Fibroblast of lung (primary cell): ENCODE measurements around the gene CACYBP. TPM values are rescaled to one million over a fixed set of nuclear protein-coding genes. Genes with fewer than 3 reads are reported as not detected.

Experiments used
- DNase-seq, 2 donors: peaks; one replicate each; pipeline versions ENCODE4 v3.0.0 to v3.0.0-alpha.2; 2010; ENCODE audit warnings: low read depth in 2 of 2
- H2AFZ ChIP-seq: 2 replicates; pipeline ENCODE4 v1.5.1; 2012; ENCODE audit warnings: low read length, control low read depth, inconsistent platforms
- H3K27ac ChIP-seq: 2 replicates; pipeline ENCODE4 v1.5.1; 2011; ENCODE audit warnings: low read length, control low read depth; ENCODE audit not compliant: insufficient read depth
- H3K27me3 ChIP-seq: 2 replicates; pipeline ENCODE4 v1.5.1; 2011; ENCODE audit warnings: mild to moderate bottlenecking, low read length; ENCODE audit not compliant: control insufficient read depth, insufficient read depth
- H3K36me3 ChIP-seq: 2 replicates; pipeline ENCODE4 v1.5.1; 2011; ENCODE audit warnings: low read length; ENCODE audit not compliant: control insufficient read depth, insufficient read depth
- H3K4me1 ChIP-seq: 2 replicates; pipeline ENCODE4 v1.5.1; 2011; ENCODE audit warnings: low read length; ENCODE audit not compliant: control insufficient read depth, insufficient read depth; ENCODE audit errors: extremely low read depth
- H3K4me2 ChIP-seq: 2 replicates; pipeline ENCODE4 v1.5.1; 2011; ENCODE audit warnings: low read length, control low read depth; ENCODE audit not compliant: insufficient read depth; ENCODE audit errors: extremely low read depth
- H3K4me3 ChIP-seq, 4 experiments: fragments of 200-600 bp in 1 of 4; sonication (generic) in 1 of 4; replicated peaks in 1 of 4; 2 replicates each; pipeline ENCODE4 v1.5.1; 2011 to 2016; ENCODE audit warnings: low read length in 4 of 4, low read depth in 3 of 4, mild to moderate bottlenecking in 3 of 4, control low read depth in 2 of 4, inconsistent platforms in 1 of 4, mixed read lengths in 1 of 4; ENCODE audit not compliant: insufficient read depth in 1 of 4; ENCODE audit errors: control extremely low read depth in 1 of 4
- H3K79me2 ChIP-seq: 2 replicates; pipeline ENCODE4 v1.5.1; 2012; ENCODE audit warnings: mild to moderate bottlenecking, low read length, inconsistent platforms; ENCODE audit not compliant: control insufficient read depth, insufficient read depth
- H3K9ac ChIP-seq: 2 replicates; pipeline ENCODE4 v1.5.1; 2011; ENCODE audit warnings: mild to moderate bottlenecking, low read length, control low read depth; ENCODE audit not compliant: insufficient read depth
- H3K9me3 ChIP-seq: 2 replicates; pipeline ENCODE4 v1.5.1; 2012; ENCODE audit warnings: low read depth, low read length; ENCODE audit not compliant: control insufficient read depth, insufficient read depth
- H4K20me1 ChIP-seq: 2 replicates; pipeline ENCODE4 v1.5.1; 2011; ENCODE audit warnings: low read length; ENCODE audit not compliant: control insufficient read depth, insufficient read depth; ENCODE audit errors: extremely low read depth
- CTCF ChIP-seq, 2 donors: IDR thresholded peaks in 1 of 2; conservative IDR thresholded peaks in 1 of 2; 1 replicate in 1 of 2; 2 replicates in 1 of 2; pipeline ENCODE4 v1.5.1; 2011 to 2012; ENCODE audit warnings: low read length in 2 of 2, control low read depth in 1 of 2, inconsistent platforms in 1 of 2, low read depth in 1 of 2, mild to moderate bottlenecking in 1 of 2
- EZH2 ChIP-seq: IDR thresholded peaks from 2 replicates; pipeline ENCODE4 v1.5.1; 2012; ENCODE audit warnings: low read length, control low read depth, mild to moderate bottlenecking; ENCODE audit errors: missing control alignments
- polyA plus RNA-seq, 2 donors: library from polyadenylated mRNA; depleted of rRNA in 1 of 2; stranded (reverse) in 1 of 2; unstranded in 1 of 2; fragments of >200 nt; gene quantifications; 2 replicates each; pipeline ENCODE4 v1.2.1, GENCODE V29; 2011 to 2012; ENCODE audit warnings: missing spikeins in 1 of 2
- total RNA-seq: library from RNA; depleted of rRNA; stranded (reverse); fragments of >200 nt; gene quantifications from 2 replicates; pipeline ENCODE4 v1.2.1, GENCODE V29; 2014

The CACYBP gene
- total and polyA plus RNA-seq, 2 donors (not counting 1 experiment from before 2014, with no cell fraction given) = 55.6 to 238 TPM

DNA sequence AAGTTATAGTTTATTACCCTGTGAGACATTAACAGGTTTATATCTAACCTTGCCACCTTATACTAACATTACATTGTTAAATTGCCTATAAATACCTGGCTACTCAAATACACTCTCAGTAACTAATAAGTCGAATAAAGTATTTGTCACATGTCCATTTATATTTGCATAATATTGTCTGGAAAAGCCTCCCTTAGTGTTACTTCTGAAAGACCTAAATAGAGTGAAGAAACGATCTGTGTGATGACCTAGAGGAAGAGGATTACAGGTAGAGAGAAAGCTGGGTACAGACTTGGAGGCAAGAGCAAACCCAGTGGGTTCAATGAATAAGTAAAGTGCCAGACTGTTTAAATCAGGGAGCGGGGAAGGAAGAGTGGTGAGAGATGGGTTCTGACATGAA lies 2.7 kb upstream of the CACYBP start:
- Histone ChIP-seq H3K27ac (no peak overlapping the region), H3K79me2 (peaks cover 21% of the 10 kb centered on the region), H3K4me2 (no peak overlapping the region), H2AFZ (no peak overlapping the region), H4K20me1 (no peaks in the 10 kb centered on the region), H3K4me3 (no peak overlapping the region), H3K27me3 (no peaks in the 10 kb centered on the region), H3K4me1 (peaks cover 9% of the 10 kb centered on the region), H3K9me3 (no peaks in the 10 kb centered on the region), H3K9ac (no peak overlapping the region), H3K36me3 (no peaks in the 10 kb centered on the region)
- TF ChIP-seq CTCF (conservative IDR thresholded peaks at IDR 0.05 in 1 of 2, IDR thresholded peaks at IDR 0.05 in 1 of 2; ENCODE audit: low read depth in 1 of 2, low read length in 2 of 2) (no peak), EZH2 (no peak)
- DNase-seq = no peak

DNA sequence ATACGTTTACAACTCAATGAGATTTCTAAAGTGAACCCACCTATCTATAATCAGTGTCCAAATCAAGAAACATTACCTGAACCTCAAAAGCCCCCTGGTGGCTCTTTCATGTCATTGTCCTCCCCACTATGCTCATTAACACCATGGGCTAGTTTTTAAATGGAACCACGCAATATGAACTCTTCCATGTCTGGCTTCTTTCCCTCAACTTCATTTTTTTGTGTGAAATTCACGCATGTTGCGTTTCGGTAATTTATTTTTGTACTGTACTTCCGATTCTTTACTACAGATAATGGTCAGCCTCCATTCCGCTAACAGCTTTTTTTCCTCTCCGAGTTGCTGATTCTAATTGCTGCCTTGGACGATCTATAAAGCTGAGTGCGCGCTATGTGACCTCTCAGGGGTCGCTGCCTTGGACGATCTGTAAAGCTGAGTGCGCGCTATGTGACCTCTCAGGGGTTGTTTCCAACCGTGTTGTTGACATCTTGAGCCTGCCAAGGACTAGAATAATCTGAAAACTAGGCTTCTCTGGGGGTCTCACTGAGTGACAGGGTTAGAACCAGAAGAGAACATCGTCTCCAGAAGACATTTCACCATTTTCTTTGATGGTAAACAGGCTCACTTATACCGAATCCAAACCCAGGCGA lies 1.1 kb upstream of the CACYBP start:
- peak overlapping the region; percentile 96 for H3K27ac ChIP-seq

More for the DNA sequence above, 1.1 kb upstream of the CACYBP start:
- H3K27me3 ChIP-seq = no peaks in the 10 kb centered on the region
- peak overlapping the region; percentile 68 for H2AFZ ChIP-seq
- no peaks in the 10 kb centered on the region for H3K9me3 ChIP-seq
- peaks cover 38% of the 10 kb centered on the region for H3K79me2 ChIP-seq
- peak overlapping the region; percentile 93 for H3K9ac ChIP-seq
- no peaks in the 10 kb centered on the region for H3K36me3 ChIP-seq
- TF ChIP-seq CTCF (conservative IDR thresholded peaks at IDR 0.05 in 1 of 2, IDR thresholded peaks at IDR 0.05 in 1 of 2; ENCODE audit: low read depth in 1 of 2, low read length in 2 of 2) (peak; percentile 77 to 81), EZH2 (no peak)
- H4K20me1 ChIP-seq = no peaks in the 10 kb centered on the region
- H3K4me2 ChIP-seq = peak overlapping the region; percentile 84
- H3K4me3 ChIP-seq = peak overlapping the region; percentile 37 to 92 (median 76)
- DNase-seq = peak; percentile 51 to 59
- H3K4me1 ChIP-seq = peaks cover 9% of the 10 kb centered on the region
